Measurements from ENCODE around the gene OFD1.

Gene OFD1

DNA sequence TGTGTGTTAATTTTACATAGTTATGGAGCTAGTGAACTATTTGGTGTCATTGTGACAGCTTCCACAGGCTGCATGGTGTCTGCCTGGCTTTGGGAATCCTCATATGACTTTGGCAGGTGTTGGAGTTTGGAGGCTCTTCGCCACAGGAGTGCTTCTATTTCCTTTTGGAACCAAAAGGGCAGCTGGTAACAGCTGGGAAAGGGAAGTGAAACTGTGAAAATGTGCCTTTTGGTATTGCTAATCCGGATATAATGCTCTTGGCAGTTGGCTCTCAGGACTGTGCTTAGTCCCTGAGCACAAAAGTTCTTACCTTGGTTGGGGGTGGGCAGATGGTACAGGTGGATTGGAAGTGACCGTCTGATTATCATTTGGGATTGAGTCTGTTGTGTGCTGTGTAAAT, 18.1 kb downstream of the OFD1 start:
- no peak for DNase-seq

DNA sequence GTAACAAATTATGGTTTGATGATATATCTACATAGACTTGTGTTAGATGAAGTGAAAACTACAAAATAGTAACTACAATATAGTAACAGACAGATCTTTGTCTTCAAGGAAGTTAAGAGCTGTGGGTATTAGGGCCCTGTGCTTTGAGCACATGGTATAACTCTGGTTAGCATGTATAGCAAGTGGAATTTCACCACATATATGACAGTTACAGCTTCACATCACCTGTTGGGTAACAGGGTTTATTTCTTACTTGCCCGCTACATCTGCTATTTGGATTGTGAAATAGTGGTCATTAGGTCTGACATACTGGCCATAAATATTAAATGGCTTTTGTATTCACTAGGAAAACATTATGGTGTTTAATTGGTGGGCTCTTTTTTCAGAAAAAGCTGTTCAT, 20.2 kb downstream of the OFD1 start:
- DNase-seq, result no peak

DNA sequence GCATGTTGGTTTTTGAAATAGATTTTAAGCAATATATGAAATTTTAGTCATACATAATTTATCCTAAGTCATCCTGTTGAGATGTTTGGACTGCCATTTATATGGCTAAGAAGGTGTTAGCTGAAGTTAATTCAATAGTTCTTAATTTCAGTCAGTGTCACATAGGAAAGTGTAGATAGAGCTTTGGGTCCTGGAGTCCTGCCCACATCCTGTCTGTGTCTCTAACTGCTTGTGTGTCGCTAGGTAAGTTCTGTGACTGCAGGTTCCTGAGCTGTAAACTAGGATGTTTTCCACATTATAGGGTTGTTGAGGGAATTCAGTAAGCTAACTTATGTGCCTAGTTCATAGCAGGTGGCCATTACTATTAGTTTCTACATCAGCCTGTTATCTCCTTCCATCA, 20.7 kb downstream of the OFD1 start:
- no peak for DNase-seq

DNA sequence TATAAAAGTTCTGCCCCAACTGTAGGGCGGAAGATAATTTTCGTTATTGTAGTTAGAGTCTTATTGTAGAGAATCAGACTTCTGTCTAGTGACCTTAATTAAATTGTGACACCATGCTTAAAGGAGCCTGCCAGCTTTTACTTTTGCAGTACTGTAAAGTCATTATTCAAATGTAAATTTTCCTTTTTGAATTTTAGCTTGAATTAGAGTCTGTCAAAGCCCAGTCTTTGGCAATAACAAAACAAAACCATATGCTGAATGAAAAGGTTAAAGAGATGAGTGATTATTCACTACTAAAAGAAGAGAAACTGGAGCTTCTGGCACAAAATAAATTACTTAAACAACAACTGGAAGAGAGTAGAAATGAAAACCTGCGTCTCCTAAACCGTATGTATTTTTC, 21.8 kb downstream of the OFD1 start:
- no peak for DNase-seq

DNA sequence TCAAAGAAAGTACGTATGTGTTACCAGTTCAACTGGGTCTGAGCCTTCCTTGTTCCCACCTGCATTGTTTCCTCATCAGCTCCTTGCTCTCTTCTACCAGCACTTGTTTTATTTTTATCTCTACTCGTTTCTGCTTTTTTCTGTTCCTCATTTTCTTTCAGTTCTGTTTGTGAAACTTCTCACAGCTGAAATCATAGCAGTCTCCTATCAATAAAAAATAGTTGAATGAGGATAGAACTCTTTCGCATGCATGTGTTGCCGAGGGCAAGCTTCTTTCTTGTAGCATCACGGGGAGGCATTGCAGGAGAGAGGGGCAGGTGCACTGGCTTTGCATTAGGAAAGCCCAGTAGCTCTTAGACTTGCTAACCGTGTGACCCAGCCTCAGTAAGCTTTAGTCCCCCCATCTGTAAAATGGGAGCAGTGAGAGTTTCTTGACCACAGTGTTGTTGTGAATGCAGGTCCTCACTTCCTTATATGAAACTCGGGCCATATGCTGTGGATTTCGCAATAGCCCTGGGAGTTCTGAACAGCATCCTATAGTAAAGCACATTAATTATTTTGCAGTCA, 24.7 kb downstream of the OFD1 start:
- no peak for DNase-seq

DNA sequence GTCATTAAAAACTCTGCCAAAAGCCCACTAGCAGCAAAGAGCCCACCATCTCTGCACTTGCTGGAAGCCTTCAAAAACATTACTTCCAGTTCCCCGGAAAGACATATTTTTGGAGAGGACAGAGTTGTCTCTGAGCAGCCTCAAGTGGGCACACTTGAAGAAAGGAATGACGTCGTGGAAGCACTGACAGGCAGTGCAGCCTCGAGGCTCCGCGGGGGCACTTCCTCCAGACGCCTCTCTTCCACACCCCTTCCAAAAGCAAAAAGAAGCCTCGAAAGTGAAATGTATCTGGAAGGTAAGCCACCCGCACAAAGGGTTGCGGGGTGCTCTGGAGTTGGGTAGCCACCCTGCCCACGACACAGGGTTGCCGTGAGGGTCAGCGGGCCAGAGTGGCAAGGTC, 25.9 kb downstream of the OFD1 start:
- DNase-seq, result no peak

DNA sequence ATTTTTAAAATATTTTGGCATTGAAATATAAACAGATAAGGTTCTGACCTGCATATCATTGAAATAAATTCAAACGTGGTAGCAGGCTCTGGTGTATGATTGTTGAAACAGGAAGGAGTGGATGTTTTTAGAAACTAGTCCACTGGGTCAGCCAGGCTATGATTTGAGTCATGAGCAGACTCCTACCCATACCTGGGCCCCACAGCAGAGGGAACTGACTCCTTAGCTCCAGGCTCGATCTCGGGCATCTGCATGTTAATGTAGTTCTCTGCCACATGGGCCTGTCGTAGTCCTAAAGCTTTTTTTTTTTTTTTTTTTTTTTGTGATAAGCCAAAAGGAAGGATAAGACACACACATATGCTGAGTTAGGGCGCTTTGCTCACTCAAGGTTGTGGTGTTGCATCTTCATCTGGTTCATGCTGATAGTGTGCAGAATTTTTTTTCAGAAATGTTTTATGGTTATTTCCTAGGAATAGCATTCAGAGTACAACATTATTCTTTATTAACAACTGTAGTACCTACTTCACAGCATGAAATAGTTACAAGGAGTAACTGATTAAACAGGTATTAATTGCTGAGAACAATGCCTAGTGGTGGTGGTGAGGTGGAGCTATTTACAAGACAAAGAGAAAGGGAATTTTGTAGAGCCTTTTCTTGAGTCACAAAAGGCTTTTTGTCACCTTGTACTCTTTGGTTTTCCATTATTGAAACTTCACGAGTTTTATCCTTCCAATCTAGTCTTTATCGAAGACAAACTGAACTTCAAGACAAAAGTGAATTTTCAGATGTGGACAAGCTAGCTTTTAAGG, 27.3 kb downstream of the OFD1 start:
- DNase-seq, result no peak

DNA sequence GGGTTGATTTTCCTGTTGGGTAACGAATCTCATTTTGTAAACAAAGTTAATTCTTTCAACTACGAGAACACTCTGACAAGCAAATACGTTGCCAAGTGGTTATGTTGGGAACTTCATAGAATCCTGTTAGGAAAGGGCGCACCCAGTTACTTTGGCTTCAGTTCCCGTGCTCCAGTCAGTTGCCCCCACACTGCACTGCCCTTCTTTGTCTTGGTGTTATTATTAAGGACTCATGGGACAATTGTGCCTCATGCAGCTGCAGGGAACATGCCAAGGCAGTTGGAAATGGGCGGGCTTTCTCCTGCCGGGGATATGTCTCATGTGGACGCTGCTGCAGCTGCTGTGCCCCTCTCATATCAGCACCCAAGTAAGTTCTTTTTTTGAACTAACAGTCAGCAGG, 28.9 kb downstream of the OFD1 start:
- peak; percentile 50 for DNase-seq

DNA sequence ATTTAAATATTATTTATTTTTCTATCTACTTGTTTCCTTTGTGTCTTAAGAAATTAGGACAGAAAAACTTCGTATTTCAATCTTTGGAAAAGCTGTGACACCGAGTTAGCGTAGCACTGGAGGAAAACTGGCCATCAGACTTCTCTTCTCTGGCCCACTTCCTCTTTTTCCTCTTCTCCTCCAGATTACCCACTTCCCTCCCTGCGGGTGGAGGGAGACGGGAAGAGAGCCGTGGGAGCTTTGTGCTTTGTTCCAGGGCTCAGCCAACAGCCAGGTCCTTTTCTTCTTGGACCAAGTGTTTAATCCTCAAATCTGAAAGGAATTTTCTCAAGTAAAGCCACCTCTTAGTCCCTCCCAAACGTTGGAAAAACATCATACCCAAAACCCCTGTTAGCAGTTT, 29.7 kb downstream of the OFD1 start:
- no peak for DNase-seq

DNA sequence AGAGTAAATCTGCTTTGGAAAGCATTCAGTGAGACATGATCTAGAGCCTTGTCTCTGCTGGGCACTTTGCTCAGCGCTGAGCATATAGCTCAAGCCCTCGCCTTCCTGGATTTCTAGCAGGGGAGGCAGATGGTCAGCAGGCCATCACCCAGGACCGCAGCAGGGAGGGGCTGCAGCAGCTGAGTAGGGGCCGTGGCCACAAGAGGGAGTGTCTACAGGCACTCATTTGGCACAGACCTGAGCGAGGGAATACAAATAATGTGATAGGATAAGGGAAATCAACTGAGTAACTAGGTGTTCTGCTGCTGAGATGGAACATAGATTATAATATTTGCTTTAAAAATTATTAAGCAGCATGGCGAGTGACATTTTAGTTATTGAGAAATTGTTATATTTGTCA, 30.2 kb downstream of the OFD1 start:
- DNase-seq, result no peak

DNA sequence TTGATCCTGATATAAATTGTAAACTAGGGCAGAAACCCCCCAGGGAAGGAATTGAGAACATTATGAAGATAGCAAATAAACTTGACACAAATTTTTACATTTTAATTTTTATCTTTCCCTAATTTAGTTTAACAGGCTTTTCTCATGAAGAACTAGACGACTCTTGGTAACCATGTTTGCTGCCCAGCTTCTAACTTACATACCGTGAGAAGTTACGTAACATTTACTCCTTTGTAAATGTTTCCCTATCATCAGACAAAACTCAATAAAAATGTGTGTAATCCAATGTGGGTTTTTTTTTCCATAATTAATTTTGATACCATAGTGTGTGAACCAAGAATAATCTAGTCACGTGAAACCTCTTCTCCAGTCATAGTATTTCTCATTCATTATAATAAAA, 34.4 kb downstream of the OFD1 start:
- no peak for DNase-seq

DNA sequence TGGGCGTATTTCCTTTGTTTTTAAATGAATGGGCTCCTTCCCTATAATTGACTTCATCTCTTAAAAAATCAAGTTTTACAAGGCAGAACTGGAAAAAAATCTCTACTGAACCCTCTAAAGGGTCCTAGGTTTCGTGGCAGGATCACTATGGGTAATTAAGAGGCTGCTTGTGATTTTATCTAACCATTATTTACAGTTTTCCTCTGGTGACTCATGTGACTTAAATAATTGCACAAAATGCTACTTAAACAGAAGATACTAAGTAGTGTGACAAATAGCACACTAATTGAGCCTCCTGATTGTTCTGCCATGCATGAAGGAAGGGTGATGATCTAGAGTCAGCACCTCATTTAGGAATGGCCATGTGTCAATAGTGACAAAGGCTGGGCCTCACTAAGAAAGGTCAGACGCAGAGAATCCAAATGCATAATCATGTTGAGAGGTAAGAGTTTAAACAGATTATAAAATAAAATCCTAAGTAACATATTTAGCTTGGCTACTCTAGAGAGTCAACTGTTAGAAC, 35.5 kb downstream of the OFD1 start:
- no peak for DNase-seq

DNA sequence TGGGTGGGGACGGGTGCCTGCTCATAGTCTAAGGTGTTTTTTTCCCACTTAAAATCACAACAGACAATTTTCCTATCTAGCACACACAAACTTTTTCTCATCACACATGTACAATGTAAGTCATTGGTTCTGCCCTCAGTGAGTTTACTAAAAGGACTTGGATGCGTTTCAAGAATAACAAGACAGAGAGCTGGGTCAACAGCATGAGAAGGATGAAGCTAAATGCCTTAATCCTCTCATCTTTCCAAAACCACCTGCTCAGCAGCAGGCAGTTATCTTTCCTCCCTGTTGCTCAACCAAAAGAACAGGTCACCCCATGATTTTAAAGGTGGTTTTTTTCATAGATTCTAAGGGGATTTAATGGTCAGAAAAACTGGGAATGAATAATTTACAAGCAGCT, 40.1 kb downstream of the OFD1 start:
- DNase-seq, result no peak

DNA sequence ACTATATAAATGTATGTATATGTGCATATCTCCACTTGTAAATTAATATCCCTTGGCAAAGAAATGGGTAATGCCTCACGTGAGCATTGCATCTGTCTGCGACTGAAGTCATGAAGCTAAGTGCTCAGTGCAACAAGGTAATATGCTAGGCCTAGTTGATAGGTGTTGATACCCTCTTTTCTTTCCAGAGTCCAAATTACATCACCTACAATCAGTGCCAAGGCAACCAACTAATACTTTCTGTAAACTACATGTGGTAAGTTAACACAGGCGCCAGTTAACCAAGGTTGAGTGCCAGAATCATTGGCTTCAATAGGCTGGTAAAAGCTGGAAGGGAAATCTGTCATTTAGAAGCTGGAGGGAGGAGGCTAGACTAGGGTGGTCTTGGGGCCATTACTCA, 41.3 kb downstream of the OFD1 start:
- DNase-seq, result no peak

DNA sequence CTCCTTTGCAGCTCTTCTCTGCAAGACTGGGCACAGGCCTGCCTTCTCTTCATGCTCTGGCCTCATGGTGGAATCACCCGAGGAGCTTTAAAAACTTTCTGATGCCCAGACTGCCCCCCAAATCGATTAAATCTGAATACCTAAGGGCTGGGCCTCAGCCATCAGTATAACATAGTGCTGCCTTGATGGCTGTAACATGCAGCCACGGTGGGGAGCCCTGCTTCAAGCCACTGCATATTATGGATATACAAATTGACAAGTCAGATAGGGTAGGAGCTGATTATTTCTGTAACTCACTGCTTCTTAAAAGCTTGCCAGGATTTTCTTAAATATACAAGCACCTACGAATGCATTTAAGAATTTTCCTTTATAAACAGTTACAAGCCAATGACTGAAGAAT, 41.8 kb downstream of the OFD1 start:
- DNase-seq, result no peak

DNA sequence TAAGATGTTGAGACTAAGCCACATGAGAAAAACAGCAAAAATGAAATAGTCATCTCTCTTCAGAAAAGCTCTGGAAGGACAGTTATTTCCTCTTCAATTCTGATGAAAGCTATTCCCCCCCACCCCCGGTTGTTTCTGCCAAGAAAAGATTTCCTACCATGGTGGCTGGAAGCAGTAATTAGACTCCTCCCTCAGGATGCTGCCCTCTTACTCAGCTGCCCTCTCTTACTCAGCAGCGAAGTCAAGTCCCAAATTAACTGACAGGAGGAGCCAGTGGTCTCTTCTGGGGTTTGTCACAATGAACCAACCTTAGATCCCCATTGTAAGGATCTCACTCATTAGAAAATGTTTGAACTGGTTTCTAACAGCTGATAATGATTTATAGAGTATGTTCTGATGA, 44.4 kb downstream of the OFD1 start:
- DNase-seq, result no peak

DNA sequence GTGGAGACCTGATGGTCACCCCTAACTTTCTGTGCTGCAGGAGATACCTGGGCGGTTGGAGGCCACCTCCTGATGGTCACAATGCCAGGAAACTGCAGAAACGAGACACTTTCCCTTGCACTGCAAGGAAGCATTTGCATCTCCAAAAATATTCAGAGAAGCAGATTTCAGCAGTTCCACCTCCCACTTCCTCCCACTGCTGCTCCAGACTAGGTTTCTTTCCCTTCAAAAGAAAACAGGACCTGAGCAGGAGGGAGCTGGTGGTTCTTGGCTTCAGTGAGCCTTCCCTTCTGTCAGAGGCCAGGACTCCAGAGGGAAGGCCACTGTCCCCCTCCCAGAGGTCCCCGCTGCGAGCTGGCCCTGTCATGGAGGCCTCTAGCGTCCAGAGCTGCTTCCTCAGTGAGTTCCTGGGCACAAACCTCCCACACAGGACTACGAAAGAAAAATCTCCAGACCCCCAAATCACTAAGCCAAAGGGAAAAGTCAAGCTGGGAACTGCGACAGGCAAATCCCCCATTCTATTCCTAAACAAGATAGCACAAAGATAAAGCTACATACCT, 46.4 kb downstream of the OFD1 start:
- DNase-seq, result no peak

DNA sequence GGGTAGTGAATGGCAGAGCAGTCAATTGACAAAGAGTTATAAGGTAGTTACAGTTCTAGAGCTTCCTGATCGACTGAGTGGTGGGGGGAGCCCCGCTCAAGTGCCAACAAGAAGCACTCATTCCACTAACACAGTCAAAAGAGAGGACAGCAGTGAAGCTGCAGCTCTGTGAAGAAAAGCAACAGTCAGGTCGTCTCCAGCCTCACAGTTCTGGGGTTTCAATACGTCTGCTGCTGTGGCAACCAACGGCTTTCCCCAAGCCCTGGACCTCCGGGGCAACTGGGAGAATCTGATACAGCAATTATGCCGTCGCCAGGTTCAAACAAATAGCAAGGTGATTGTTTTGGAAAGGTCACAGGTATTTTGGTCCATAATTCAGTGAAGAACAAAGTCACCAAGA, 51.5 kb downstream of the OFD1 start:
- DNase-seq, result no peak

DNA sequence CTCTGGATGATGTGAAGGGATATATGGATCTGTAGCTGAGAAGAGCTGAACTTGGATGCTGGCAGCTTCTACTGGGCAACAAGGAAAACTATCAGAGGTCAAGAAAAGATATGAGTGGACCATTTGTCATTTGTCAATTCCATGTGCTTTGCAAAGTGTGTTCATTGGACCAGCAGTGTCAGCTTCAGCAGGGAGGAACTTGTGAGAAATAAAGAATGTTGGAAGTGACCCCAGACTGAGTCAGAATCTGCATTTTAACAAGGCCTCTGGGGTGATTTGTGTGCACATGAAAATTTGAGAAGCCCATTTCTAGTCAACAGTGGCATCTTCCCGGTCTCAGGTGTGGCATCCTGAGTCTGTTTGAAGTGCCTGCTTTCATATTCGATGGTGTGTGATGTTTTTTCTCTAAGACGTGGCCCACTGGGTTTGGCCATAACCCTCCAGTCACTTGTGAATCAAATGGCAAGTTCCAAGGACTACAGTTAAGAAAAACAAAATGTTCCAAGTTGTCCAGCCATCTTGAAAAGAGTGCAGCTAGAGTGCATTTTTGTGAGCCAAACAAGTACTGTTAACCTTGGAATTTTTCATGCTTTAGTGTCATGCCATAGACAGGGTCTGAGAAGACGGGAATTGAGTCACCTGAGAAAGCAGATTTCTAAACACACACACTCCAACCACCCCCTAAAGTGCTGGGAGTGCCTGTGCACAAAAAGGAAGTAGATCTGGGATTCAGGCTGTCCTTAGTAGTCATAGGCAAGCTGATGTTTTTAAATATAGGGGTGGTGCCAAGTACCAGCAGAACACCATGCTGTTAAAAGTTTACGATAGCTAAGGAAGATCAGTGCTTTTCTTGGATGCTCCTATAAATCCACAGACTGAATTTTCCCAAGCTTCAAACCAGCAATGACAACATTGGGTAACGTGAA, 55.9 kb downstream of the OFD1 start:
- no peak for DNase-seq

DNA sequence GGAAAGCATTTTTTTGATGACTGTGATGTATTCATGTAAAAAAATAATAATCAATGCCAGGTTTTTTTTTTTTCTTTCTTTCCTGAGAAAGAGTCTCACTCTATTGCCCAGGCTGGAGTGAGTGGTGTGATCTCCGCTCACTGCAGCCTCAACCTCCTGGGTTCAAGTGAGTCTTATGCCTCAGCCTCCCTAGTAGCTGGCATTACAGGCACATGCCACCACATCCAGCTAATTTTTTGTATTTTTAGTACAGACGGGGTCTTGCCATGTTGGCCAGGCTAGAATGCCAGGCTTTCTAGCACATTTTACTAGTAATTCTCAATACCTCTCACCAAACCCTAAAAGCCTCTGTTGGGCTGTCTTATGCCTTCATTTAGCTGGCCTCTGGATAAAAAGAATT, 56.6 kb downstream of the OFD1 start:
- DNase-seq, result no peak

DNA sequence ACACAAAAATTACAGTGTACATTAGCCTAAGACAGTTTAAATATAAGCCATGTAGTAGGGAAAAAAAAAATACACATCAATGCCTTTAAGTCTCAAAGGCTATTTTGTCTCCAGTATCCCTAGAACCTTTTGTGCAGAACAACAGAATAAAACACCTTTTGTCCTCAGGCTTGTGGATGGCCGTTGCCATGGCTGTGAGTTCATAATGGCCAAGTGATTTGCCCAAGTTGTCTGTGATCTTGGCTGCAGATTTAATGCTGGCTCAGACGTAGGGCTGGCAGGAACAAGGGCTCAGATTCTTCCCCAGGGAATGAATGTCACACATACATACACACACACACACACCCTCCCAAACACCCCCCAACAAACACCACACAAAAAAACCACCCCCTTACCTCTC, 57.0 kb downstream of the OFD1 start:
- DNase-seq, result peak; percentile 32

DNA sequence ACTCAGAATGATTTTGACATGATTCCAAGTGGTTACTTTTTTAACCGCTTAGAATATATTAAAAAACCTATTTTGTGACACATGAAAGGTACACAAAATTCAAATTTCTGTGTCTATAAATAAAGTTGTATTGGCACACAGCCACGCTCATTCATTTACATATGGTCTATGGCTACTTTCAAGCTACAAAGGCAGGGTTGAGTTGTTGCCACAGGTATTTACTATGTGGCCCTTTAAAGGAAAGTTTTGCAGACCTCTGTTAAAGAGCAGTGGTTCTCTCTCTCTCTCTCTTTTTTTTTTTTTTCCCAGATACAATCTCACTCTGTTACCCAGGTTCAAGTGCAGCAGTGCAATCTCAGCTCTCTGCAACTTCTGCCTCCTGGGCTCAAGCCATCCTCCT, 59.3 kb downstream of the OFD1 start:
- no peak for DNase-seq

DNA sequence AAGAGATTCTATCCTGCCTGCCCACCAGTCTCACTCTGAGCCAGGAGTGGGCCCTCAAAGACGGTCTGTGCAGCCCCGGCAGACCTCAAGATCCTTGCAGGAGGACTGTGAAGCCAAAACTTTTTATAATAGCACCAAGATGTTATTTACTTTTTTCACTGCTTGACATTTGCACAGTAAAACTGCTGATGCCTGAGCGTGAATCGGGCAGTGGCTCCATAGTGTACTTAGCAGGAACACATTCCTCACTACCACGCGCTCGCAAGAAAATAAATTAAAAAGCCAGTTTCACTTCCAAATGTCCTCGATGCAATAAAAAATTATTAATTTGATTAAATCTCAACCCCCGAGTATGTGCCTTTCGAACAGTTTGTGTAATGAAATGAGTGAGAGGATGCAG, 59.9 kb downstream of the OFD1 start:
- no peak for DNase-seq
